HG03354 (cell line): ENCODE results near the gene NOL8.

ENCODE experiments used
- ATAC-seq: cut with Tn5 transposase; IDR thresholded peaks from one replicate; pipeline ENCODE4 v1.9.1; 2021; ENCODE audit warnings: mild to moderate bottlenecking; ENCODE audit not compliant: unreplicated experiment, poor library complexity, severe bottlenecking

NOL8 gene

DNA sequence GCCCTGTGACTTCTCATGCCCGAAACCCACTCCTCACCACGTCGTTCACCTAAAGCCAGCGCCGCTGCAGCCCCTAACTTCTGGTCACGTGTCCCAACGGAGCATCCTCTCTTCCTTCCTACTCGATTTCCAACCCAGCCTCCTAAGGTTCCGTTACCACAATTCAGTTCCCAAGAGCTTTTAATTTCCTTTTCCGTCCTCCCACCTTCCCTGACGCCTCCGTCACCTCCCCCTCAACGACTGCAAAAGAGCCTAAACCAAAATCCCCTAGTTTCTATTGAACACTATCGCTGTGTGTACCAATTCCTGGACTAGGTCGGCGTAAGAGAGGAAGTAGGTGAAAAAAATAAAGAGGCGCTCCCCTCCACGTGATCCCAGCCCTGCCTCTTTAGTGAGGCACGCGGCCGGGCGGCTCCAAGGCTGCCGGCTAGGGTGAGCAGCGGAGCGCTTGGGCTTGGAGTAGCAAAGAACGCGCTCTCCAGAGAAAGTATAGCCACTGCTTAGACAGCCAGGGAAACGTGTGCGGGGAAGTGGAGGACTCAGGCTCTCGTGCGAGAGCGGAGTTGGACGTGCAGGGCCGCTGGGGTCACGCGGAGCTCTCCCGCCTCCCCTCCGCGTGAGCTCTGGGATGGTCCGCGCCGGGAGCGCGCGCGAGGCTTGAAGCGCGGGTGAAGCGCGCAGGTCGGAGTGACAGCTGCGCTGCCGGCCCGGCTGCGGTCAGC, at the start of gene NOL8, which contains the start of gene CENPP:
Gene NOL8 (minus strand): TSS at position 82 of the 722 bp plus-strand sequence. CDS start 1,189 bp downstream, outside the sequence.
Gene CENPP (plus strand): TSS at position 685 of the 722 bp plus-strand sequence.
- peak; percentile 95 for ATAC-seq

DNA sequence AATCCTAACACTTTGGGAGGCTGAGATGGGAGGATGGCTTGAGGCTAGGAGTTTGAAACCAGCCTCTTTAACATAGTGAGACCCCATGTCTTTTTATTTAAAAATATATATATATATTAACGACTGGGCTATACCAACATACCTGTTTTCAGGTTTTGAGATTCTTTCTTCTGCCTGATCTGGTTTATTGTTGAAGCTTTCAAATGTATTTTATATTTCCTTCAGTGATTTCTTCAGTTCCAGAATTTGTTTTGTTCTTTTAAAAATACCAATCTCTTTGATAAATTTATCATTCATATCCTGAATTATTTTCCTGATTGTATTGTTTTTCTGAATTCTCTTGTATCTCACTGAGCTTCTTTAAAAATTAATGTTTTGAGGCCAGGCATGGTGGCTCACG, 48.0 kb upstream of the NOL8 start:
- no peak for ATAC-seq

DNA sequence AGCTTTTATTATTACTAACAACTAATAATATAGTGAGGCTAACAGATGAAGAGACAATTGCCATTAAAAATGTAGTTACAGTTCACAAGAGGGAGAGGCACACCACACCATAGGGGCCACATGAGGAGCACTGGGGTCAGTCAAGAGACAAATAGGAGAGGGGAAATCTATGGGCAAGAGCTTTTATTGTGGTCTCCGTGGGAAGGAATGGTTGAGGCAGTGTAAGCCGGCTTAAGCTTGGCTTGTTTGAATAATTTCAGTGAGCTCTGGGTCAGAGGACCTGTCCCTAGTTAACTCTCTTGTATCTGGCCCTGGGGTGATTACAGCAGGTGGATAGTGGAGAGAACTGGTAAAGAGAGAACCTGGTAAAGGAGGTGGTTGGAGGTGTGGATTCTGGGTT, 43.9 kb upstream of the NOL8 start:
- ATAC-seq = no peak

DNA sequence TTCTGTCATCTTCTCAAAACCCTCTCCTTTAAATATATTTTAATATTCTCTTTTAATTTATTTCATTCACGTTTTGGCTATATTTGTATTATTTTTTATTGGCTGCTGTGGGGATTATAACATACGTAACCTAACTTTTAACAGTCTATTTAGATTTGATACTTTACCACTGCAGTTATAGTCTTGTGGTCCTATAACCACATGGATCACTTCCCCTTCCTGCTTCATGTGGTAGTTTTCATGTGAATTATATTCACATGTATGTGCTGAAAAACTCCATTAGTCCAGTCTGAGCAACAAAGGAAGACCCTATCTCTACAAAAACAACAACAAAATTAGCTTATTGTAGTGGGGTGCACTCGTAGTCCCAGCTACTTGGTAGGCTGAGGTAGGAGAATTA, 34.9 kb upstream of the NOL8 start:
- ATAC-seq = no peak

DNA sequence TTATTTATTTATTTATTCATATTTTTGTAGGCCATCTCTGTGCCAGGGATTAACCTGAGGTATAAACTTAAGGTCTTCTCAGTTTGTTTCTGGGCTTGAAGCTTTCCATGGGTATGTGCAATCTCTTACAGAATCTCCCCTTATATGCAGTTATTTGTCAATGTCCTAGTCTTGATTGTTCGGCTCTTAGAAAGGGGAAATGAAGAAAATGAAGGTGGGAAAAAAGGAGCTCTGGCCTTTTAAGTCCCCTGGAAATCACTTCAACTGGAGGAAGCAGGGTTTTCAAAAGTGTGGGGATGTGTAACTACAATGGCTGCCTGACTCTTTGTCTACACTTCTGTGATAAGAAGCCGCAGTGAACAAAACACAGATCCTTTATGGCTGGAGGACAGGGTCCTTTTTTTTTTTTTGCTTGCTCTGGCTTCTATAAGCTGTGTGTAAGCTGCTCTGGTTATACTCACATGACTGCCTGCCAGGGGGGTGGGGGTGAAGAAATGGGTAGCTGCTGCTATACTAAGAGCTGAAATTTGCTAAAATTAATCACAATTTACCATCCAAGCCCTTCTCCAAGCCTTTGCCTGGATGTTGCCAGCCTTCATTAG, 34.3 kb upstream of the NOL8 start:
- ATAC-seq = no peak

DNA sequence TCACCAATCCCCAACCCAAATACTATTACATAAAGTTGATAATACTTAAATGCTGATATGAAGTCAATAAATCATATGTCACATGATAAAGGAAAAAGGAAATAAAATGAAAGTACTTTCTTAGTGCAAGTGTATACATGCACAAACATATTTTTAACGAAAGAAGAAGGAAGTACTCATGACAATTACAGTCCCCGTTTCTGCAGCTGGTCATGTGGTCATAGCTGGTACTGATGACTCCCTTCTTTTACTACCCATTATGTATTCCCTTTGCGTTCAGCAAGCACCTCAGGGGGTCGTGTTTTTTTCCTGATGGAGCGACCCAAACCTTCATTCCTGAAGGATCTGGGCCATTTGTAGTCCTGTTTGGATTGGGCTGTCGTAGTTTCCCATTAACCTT, 27.9 kb upstream of the NOL8 start:
- ATAC-seq = no peak

DNA sequence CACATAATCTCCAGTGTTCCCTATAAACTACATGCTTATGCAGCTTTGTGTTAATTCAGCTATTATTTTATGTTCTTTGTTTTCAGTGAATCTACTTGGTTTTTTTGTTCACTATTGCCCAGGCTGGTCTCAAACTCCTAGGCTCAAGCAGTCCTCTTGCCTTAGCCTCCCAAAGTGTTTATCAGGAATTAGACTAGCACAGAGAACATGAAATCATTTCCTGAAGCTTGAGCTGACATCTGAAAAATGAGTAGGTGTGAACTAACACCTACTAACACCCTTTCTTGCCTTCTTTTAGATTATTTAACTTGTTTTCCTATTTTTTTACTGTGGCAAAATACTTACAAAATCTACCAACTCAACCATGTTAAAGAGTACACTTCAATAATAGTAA, 25.6 kb upstream of the NOL8 start:
- no peak for ATAC-seq

DNA sequence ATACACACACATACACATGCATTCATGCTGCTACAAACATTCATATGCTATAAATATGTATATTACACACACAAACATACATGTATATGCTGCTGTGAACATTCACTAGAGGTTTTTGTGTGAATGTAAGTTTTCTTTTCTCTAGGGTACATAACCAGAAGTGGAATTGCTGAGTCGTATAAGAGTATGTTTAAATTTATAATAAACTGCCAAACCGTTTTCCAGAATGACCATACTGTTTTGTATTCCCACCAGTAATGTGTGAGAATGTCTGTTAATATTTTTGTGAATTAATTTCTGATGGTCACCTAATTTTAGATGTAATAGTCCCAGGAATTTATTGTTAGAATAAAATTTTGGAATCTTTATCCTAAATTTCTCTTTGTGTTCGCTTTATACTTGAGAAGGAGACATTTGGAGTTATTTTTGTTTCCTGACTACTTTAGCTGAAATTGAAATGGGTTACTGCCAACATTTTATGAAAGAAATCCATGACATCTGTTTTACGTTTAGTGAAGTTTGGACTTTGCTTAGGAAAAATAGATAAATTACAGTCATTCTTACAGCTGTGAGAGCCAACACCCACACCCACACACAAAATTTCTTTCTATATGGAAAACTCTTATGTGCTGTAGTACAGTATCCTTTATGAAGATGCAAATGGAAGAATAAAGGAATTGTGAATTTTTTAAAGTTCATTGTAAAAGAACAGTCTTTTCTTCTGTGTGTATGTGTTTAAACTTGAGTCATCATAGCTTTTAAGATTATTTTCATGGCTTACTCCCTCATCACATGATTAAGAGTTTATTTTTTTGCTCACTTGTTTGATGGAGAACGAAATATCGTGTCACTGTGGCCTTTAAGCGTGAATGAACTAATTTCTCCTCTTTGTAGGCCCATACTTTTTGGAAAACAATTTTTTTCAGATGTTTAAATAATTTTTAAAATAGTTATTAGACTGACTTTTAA, 24.9 kb upstream of the NOL8 start:
- ATAC-seq = no peak

DNA sequence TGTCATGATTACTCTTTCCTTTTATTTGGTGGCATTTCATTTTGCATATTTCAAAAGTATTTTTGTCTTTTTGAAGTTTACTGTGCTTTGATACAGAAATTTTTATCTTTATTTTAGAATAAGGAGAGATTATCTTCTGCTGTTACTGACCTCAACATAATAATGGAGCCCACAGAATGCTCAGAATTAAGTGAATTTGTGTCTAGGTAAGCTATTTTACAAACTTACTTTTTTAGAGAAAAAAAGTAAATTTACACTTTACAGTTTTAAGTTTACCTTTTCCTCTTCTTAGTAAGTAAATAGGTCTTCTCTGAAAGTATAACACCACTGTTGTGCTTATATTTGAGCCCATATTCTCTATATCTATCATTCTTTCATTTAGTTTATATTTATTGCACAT, 20.4 kb upstream of the NOL8 start:
- ATAC-seq = no peak

DNA sequence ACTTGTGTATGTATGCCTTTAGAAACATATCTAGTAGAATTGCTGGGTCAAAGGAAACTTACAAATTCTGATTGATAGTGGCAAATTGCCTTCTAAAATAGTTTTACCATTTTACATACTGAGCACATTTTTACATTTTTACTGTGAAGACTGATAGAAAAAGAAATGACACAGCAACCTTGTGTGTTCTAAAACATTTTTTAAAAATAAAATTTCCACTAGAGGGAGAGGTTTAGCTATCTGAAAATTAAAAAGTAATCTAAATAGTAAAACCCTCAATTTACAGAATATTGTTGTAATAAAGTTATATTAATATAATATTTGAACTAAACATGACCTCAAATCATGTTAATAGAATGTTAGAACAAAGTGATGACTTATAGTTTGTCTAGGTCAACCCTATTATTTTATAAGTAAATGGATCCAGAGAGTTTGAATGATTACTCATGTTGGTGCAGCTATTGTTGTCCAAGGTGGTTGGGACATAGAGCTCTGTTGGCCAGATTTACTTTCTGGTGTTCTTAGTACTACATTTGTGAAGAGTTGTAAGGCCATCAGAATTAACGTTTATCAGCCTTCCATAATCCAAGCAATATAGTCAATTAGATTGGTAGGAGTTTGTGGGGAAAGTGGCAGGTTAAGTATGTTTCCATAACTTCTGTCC, 17.8 kb upstream of the NOL8 start:
- ATAC-seq = no peak

DNA sequence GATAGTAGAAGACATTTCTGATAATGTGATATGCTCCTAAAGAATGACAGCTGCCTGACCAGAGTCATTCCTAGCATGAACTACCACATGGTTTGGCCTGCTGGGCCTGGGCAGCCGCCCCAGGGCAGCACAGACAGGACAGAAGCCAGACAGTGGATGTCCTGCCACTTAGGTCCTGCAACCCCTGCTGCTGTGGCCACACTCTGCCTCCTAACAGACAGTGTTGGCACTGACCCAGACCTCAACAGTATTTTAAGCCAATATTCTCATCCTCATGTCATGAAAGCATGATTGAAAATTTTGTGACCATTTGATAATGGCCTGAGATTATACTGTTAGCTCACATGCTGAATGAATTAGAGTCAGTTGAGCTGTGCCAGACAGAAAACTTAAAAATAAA, 16.4 kb upstream of the NOL8 start:
- no peak for ATAC-seq

DNA sequence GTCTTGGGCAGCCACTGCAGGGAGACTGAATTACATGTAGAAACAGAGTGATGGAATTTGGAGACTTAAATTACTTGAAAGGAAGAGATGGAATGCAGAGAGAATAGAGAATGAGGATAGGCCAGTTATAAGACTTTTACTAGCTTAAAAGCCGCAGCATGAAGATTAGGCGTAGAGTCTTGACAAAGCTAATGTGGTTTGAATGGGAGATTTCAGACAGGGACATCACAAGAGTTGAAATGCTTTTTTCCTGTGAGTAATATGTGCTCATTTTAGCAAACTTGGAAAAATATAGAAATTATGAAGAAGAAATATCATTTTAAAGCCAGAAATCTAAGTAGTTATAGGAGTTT, 8.1 kb upstream of the NOL8 start:
- no peak for ATAC-seq

DNA sequence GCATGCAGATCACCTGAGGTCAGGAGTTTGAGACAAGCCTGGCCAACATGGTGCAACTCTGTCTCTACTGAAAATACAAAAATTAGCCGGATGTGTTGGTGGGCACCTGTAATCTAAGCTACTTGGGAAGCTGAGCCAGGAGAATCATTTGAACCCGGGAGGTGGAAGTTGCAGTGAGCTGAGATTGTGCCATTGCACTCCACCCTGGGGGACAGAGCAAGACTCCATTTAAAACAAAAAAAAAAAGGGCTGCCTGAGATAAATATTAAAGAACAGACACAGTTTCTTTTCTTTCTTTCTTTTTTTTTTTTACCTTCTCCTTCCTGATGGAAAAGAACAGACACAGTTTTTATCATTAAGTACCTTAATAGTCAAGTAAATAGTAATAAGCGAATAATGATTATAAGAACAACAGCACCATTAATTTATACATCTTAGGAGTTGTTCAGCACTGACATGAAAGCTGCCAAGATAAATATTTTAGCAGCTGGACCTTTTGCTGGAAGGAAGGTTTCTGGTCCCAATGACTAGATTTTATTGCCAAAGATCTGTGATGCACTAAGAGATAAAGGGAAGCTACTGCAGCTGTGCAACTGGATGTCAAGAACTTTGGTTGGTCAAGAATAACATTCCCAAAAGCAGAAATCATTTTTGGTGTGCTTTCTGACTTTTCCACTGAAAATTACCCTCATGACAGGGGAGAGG, 7.6 kb upstream of the NOL8 start:
- ATAC-seq = no peak

DNA sequence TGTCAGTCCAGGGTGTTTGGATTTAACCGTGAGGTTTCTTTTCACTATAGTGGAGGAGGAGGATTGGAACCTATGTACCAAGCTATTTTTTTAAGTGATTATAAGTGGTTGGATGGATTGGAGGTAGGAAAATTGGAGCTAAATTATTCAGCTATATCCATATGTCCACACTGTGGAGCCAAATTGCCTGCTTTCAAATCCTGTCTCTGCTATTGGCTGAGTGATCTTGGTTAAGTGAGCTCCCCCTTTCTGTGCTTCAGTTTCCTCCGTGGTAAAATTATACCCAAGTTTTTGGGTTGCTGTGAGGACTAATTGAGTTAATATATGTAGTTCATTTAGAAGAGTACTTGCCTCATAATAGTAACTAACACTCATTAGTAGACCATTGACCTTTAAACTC, 3.1 kb upstream of the NOL8 start:
- ATAC-seq = no peak

DNA sequence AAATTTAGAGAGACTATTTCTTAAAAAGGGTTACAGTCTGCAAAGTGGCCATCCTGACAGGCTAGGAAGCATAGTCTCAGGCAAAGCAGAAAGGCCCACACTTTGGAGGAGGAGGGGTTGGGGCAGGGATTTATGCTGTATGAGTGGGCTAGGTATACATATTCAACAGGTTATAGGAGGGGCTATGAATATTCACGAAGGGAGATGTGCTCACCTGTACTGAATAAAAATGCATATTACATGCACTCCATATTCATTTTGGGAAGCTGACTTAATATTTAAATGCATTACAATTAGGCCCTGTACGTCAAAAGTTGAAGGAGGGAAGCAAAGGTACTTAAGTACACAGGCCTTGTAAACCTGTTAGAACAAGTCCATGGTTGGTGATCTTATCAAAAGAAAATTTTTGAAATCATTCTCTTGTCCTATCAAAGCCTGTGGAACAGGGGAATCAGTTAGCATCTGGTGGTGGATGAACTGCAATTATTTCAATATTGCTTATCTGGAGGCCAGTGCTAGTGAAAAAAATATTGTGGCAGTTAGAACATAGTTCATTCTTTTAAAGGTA, 2.2 kb upstream of the NOL8 start:
- ATAC-seq = no peak

DNA sequence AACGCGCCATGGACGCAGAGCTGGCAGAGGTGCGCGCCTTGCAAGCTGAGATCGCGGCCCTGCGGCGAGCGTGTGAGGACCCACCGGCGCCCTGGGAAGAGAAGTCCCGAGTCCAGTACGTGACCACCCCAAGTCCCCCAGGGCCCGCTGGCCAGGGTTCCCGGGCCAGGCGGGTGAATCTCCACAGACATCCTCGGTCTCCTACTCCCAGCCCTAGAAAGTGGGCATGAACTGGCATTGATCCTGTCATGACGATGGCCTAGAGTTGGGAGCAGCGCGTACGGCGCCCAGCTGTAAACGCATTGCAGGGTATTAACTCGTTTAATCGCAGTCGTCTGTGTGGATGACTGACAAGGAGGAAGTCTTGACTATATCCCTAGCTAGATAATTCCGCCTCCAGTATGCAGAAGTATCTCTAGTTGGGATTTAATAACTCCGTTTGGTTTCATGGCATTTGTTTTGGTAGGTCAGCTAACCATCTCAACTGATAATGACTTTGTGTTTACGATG, 896 bp upstream of the NOL8 start:
- peak; percentile 10 for ATAC-seq

DNA sequence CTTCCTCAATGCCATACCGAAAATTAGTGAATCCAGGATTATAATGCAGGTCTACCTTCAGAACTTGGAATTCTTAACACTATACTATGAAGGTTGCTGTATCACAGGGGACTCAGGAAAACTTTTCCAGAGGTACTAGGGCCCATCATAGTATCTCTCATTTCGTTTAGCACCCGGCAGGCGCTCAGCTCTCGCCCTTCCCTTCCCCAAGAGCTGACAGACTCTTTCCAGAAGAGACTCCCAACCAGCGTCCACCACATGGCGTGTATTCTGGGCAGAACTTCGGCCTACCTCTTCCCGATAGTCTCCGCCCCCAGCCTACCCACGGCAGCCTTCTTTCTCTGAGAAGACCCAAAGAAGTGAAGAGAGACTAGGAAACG, 271 bp downstream of the NOL8 start:
- peak; percentile 22 for ATAC-seq

DNA sequence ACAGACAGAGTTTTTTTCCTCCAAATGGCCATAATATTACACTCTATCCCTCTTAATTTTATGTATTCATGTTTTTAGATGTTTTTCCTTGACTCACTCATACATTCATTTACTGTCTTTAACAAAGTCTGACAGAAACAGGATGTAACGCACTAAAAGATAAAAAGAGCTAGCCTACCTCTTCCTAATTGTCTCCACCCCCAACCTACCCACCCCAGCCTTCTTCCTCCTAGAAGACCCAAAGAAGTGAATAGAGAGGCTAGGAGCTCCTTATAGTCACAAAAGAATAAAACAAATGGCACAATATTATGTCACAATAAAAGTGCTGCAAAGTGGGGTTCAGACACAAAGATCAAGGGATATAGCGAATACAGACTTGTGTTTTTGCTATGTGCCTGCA, 719 bp downstream of the NOL8 start:
- no peak for ATAC-seq

DNA sequence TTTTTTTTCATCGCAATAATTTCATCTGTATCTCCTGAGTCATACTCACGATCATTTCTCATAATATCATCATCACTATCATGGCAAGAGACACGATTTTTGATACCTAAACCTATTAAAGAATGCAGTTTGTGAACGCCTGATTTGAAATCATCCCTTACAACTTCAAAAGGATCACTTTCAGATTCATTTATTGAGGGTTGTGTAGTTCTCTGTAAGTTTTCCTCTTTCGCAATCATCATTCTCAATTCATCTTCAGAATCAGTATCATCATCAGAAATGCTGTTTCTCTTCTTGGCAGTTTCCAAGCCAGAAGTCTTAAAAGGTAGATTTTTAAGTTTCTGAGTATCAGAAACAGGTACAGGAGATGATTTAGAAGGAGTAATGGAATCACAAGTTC, 9.7 kb downstream of the NOL8 start:
- ATAC-seq = no peak
